ENCODE results near the gene SPATA32.

DNA sequence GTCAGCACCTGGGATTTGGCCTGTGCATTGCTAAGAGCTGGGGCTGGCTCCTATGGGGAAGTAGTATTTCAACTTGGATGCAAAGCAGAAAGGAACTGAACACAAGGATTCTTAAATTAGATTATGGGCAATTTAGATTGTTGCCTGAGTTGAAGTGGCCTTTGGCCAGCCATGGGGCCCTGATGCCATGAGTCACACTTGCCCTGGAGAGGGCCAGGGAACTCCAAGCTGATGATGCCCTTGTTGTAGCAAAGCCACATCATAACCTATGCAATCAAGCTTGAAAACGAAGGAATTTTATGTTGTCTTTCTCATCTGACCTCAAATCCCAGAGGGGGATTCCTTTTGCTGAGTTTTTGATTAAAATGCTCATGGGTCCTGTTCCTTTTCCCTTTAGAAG, 3.9 kb upstream of the SPATA32 start:
- TF ChIP-seq, protein P1, sequence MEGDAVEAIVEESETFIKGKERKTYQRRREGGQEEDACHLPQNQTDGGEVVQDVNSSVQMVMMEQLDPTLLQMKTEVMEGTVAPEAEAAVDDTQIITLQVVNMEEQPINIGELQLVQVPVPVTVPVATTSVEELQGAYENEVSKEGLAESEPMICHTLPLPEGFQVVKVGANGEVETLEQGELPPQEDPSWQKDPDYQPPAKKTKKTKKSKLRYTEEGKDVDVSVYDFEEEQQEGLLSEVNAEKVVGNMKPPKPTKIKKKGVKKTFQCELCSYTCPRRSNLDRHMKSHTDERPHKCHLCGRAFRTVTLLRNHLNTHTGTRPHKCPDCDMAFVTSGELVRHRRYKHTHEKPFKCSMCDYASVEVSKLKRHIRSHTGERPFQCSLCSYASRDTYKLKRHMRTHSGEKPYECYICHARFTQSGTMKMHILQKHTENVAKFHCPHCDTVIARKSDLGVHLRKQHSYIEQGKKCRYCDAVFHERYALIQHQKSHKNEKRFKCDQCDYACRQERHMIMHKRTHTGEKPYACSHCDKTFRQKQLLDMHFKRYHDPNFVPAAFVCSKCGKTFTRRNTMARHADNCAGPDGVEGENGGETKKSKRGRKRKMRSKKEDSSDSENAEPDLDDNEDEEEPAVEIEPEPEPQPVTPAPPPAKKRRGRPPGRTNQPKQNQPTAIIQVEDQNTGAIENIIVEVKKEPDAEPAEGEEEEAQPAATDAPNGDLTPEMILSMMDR (IDR thresholded peaks at IDR 0.05; ENCODE audit: low read depth, low read length, poor library complexity, severe bottlenecking) = no peak
- no peak for TF ChIP-seq EZH2phosphoT487 (IDR thresholded peaks at IDR 0.05; ENCODE audit: borderline replicate concordance, low read length)

Data from DOHH2 (cell line).